CMK (cell line): ENCODE measurements around the gene THRAP3.
"Not testable (repeated sequence)": the region's sequence is repeated elsewhere in the genome, so short reads cannot be mapped to it uniquely, and the experiment has no call there.

Experiments used
- DNase-seq: peaks from one replicate; pipeline ENCODE4 v3.0.0-alpha.2; 2010; ENCODE audit warnings: low read depth

Gene THRAP3

DNA sequence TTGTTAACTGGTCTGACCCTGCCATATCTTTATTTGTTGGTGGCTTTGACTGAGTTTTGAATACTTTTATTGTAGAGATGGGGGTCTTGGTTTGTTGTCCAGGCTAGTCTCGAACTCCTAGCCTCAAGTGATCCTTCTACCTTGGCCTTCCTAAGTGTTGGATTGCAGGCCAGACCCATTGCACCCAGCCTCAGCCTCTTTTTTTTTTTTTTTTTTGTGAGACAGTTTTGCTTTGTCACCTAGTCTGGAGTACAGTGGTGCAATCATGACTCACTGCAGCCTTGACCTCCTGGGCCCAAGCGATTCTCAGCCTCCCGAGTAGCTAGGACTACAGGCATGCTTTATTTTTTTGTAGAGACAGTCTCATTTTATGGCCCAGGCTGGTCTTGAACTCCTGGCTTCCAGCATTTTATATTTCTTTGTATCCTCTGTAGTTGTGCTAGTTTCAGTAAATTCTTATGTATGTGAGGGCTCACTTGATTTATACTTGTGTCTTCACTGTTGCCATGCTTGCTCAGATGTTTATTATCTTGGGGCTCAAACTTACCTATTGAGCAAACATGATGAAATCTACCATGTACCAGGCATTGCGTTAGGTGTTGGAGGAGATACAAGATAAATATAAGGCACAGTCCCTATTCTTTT lies 24.1 kb downstream of the THRAP3 start:
- no peak for DNase-seq

DNA sequence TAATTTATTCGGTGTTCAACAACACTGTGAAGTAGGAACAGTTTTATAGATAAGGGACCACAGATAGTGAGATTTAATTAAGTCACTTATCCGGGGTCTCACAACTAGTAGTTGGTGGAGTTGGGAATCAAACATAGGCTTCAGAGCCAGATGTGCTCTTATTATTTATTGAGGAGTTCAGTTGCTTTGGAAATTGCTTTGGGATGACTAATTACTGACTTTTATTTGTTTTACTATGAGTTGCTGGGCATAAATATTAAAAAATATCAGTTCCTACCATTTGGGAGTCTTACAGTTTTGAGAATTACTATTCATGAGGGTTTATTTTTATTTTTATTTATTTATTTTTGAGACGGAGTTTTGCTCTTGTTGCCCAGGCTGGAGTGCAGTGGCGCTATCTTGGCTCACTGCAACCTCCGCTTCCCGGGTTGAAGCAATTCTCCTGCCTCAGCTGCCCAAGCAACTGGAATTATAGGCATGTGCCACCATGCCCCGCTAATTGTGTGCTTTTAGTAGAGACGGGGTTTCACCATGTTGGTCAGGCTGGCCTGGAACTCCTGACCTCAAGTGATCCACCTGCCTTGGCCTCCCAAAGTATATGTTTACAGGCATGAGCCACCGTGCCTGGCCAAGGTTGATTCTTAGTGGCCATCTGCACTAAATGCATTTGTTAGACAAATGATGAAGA lies 27.7 kb downstream of the THRAP3 start:
- no peak for DNase-seq

DNA sequence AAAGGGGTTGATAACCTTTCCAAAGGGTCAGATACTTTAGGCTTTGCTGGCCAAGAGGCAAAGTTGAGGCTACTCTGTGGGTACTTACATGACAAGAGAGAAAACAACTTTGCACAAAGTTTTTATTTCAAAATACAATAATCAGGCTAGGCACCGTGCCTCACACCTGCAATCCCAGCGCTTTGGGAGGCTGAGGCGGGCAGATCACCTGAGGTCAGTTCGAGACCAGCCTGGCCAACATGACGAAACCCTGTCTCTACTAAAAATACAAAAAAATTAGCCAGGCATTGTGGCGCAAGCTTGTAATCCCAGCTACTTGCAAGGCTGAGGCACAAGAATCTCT lies 28.2 kb downstream of the THRAP3 start:
- DNase-seq, result not testable (repeated sequence)

DNA sequence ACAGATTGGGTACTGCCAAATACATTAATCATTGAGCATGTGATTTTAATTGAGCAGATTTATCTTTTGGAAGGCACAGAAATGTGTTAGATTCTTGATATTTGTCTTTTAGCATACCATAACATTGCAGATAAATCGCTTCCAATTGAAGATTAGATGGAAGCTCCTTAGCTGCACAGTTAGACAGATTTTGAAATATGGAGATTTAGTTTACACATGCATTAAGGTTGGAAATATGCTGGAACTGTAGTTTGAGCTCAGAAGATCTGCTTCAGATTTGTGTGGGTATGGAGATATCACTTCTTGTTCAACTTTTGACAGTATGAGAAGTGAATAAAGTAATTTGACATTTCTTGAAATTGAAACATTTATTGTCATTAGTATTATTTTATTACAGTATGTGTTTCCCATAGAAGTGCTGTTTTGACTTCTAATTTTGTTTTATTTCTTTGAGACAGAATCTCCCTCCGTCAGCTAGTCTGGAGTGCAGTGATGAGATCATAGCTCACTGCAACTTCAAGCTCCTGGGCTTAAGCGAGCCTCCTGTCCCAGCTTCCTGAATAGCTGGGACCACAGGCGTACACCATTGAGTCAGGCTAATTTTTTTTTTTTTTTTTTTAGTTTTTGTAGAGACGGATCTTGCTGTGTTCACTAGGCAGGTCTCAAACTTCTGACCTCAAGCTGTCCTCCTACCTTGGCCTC lies 29.1 kb downstream of the THRAP3 start:
- no peak for DNase-seq

DNA sequence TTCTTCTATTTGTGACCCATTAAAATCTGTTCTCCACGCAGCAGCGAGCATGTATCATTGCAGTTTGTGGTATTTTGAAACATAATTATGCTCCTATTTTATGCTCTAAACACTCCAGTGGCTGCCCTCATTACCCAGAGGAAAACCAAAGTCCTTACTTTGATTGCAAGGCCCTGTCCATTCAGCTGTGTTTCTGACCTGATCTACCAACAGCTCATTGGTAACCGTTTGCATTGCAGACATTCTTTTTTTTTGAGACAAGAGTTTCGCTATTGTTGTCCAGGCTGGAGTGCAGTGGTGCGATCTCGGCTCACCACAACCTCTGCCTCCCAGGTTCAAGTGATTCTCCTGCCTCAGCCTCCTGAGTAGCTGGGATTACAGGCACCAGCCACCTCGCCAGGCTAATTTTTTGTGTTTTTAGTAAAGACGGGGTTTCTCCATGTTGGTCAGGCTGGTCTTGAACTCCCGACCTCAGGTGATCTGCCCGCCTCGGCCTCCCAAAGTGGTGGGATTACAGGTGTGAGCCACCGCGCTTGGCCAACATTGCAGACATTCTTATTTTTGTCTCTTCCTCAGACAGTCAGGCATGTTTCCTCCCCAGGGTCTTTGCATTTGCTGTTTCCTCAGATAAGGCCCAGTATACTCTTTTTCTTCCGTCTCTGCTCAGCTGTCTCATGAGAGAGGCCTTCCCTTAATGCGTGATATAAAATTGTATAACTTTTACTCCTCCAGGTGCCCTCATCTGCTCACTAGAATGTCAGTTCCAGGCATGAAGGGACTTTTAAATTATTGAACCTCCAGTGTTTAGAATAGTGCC lies 32.5 kb downstream of the THRAP3 start:
- no peak for DNase-seq

DNA sequence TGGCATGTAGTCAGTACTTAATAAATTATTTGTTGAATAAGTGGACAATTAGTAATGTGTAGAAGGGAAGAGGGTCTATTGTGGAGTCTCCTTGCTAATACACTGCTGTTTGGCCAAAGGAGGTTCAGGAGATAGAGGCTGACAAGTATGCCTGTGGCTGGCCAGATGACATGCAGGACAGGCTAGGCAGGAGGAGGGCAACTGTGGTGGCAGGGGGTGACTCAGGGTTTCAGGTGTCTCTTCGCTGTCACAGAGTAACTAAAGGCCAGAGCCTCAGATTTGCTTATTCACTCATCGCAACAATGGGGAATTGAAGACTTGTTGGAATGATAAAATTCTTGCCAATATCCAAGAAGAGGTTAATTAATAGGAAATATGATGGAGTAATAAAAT lies 33.1 kb downstream of the THRAP3 start:
- DNase-seq, result peak; percentile 17

DNA sequence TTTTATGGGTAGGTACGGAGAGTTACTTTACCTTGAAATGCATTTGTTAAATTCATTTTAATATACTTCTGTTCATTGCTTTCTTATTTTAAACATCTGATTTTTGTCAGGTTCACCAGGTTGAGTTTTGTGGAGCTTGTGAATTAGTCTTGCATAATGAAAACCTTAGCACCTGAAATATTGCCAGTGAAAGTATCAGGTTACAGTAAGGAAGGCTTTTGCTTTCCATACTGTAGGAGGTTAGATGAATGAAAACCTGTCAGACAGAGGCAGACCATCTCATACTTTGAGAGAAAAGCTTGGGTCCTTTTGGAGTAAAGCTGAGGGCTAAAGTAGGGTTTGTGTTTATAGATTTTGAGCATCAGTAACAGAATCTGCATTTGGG lies 34.7 kb downstream of the THRAP3 start:
- no peak for DNase-seq

DNA sequence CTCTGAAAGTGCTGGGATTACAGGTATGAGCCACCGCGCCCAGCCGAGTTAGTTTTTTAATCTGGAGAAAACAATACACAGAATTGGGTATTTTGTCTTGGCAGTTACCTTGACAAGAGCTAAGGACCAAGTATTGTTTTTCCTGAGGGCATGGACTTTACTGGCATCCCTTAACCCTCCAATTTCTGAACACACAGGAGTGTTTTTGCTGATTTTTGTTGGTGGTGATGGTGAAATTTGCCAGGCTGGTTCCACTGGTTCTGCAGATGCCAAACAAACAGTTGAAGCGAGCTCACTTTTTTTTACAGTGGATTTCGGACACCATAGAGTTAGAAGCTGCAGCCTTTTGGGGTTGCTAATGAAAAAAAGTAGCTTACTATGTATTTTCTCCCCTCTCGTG lies 44.7 kb downstream of the THRAP3 start:
- DNase-seq, result no peak

DNA sequence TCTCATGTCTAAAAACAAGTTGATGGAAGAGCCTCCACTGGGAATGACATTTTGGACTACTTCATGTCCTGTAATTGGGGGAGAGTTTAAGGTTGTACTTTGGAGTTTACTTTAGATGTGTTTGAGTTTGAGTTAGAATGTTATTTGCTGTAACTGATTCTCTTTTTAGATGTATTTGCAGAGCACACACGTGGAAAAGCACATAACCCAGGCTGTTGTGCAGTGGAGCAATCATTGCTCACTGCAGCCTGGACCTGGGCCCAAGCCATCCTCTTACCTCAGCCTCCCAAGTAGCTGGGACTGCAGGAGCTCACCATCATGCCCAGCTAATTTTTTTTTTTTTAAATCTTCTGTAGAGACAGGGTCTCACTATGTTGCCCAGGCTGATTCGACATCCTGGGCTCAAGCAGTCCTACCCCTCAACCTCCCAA lies 45.2 kb downstream of the THRAP3 start:
- DNase-seq, result no peak

DNA sequence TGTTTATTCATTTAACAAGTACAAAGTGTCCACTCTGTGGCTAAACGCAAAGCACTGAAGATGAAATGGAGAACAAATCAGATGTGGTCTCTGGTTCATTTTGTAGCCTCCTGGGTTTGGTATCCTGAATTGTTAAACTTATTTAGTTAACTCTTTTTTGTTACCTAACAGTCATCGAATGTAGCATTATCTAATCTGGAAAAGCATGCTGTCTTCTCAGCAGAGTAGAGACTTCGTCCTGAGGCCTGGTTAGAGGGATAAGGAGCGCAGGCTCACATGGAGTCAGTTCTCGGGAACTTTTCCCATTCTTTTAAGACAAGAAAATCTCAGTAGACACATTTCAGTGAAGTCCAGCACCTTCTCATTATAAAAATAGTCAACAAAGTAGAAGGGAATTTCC lies 48.8 kb downstream of the THRAP3 start:
- DNase-seq, result no peak

DNA sequence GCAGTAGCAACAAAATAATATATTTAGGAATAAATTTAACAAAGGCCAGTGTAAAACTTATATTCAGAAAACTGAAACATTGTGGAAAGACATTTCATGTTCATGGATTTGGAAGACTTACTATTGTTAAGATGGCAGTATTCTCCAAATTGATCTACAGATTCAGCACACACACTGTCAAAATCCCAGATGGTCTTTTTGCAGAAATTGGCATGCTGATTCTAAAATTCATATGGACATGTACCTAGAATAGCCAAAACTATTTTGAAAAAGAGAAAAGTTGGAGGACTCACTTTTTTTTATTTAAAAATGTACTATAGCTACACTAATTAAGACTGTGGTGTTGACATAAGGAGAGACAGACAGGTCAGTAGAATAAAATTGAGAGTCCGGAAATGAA lies 50.0 kb downstream of the THRAP3 start:
- no peak for DNase-seq

DNA sequence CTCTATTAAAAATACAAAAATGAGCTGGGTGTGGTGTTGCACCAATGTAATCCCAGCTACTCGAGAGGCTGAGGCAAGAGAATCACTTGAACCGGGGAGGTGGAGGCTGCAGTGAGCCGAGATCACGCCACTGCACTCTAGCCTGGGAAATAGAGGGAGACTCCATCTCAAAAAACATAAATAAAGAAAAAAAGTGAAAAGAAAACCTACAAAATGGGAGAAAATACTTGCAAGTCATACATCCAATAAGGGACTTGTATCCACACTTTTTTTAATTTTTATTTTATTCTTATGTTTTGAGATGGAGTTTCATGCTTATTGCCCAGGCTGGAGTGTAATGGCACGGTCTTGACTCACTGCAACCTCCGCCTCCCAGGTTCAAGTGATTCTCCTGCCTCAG lies 52.4 kb downstream of the THRAP3 start:
- no peak for DNase-seq

DNA sequence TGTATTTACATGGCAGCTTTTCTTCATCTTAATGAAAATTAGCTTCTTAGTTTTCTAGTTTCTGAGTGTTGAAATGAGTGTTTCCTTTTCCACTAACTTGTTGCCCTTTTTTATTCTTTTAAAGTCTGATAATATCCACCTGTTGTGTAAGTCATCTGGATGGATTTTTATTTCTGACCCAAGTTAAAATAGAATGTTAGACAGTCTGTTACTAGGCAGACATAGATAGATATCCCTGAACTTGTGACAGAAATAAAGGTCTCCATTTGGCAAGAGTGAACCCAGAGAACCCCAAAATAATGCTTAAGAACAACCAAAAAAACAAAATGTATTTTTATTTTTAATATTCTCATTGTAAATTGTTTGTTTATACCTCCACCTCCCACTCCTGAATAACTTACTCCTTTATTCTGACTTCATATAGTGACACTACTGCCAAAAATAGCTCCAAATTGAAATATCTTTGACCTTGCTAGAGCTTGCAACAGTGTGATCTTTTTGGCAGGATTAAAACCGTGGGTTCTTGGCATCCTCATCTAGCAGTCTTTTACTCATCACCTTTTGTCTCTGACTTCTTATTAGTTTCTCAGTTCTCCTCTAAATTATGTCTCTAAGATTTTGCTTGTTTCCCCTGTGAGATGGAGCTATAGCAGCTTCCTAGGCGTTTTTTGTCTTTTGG lies 55.0 kb downstream of the THRAP3 start:
- no peak for DNase-seq

DNA sequence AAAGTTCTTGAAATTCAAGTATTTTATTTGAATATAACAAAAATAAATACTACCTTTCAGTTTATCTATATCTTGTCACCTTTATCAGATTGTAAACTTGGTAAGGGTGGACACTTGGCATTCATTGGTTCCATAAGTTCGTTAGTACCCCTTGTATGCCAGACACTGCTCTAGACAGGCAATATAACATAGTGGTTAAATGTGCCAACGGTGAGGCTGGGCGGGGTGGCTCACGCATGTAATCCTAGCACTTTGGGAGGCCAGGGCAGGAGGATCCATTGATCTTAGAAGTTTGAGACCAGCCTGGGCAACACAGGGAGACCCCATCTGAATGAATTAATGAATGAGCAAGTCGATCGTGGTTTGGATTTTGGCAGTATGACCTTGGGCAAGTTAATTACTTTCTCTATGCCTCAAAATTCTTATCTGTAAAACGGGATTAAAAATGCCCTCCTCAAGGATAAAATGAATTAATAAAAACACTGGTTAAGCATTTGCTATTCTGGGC lies 55.6 kb downstream of the THRAP3 start:
- DNase-seq, result no peak

DNA sequence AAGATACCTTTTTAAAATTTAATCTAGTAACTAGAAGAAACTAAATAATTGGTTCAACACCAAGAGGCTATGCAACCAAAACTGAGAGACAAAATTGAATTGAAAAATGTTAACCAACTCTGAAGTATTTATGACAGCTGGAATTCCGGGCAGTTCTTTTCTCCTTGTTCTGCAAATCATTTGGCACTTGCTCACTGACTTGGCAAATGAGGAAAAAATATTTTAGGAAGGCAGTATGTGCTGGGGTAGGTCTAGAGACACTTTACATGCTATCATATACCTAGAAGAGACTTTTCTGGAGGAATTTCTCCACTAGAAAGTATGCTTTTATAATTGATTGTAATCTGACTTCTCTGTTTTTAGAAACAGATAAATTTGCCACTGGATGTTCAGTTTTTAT lies 59.8 kb downstream of the THRAP3 start:
- DNase-seq, result no peak

DNA sequence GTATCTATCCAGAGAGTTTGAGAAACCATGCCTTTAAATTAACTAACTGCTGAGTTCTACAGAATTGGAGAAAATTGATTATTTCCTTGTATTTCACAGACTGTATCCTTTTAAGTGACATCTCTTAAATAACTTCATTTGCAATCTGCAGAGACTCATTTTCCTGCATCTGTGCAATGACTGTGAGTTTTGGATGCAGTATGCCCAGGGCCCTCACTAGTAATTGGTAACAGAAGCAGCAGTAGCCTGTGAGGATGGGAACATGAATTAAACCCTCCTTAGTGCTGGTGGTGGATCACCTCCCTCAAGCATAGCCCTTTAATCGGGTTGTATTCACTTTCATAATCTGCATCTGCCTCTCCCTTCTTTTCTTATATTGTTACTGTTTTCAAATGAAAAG lies 60.3 kb downstream of the THRAP3 start:
- DNase-seq, result no peak

DNA sequence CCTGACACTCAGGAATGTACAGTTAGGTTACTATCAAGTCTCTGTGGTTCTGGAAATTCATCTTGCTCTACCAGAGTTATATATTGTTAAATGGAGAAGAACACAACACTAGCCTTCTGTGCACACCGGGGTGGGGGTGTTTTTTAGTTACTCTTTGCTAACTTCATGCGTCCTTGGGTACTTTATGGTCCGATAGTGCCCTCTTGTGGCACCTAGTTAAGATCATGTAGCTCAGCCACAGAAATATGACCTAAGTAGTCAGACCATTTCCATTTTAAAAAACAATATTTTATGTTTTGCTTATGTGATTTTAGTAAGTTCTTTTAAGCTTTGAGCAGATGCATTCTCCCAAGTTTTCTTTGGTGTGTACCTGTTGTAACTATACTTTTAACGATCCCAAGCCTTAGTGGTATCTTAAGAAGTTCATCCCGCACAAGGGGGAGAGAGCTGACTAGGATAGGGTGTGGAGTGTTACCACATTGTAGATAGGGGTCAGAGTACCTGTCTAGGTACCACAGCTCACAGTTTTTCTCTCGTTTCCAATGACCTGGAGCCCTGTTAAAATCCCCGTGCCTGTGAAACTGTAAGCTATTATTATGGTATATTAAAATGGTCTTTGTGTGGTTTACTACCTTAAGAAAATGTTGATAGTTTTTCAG lies 61.3 kb downstream of the THRAP3 start:
- DNase-seq, result peak; percentile 76

DNA sequence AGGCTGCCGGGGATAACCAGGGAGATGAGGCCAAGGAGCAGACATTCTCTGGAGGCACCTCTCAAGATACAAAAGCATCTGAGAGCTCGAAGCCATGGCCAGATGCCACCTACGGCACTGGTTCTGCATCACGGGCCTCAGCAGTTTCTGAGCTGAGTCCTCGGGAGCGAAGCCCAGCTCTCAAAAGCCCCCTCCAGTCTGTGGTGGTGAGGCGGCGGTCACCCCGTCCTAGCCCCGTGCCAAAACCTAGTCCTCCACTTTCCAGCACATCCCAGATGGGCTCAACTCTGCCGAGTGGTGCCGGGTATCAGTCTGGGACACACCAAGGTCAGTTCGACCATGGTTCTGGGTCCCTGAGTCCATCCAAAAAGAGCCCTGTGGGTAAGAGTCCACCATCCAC lies 62.6 kb downstream of the THRAP3 start:
- DNase-seq, result no peak

DNA sequence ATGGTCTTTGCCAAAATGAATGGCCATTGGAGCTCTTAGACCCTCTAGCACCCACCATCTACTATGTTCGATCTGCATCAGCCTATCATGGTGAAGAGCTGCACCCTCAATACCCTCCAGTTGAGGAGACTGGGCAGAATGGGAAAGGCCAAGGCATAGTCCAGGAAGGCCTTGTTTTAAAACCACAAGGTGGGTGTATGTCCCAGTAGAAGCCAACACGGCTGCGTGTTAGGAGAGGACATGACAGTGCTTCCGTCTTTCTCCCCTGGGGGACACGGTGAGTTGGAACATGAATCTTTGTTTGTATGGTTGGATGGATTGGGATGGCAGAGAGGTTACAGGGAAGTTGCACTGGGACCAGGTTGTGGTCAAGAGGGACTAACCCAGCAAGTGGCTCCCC lies 63.4 kb downstream of the THRAP3 start:
- no peak for DNase-seq

DNA sequence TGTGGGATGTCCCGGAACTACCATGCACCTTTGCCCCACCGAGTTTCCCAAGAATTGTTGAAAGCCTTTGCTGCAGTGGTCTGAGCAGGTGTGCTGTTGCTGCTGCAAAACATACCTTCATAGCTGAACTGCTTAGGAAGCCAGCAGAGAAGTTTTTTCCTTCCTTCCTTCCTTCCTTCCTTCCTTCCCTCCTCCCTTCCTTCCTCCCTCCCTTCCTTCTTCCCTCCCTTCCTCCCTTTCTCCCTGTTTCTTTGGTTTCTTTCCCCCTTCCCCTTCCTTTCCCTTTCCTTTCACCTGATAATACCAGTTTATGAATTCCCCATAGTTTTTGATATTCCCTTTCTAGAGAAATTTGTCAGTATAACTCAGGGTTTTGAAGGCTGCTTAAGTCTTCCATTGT lies 71.1 kb downstream of the THRAP3 start:
- DNase-seq, result no peak

DNA sequence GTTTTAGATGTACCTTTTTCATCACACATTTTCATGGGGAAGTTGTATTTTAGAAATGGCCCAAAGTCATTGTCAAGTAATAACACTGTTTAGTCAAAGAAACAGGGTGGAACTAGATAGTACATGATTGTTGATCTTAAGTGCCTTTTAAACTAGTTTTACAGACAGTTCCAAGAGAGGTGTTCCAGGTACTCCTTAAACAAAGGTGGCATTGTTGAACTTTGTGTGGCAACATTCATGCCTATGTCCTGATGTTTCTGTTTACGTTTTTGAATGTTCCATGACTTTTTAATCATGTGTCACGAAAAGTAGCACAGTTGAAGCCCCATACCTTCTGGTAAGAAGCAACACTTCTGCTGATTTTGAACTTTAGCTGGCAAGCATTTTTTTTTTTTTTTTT lies 72.8 kb downstream of the THRAP3 start:
- no peak for DNase-seq
